Neural progenitor cell (in vitro differentiated cells): ENCODE results near the gene GALNTL6. TPM values are rescaled to one million over a fixed set of nuclear protein-coding genes. Genes with fewer than 3 reads are reported as not detected.
A peak's percentile ranks its signal among the peaks of the same experiment; 100 is the strongest.

Source experiments
- DNase-seq: peaks from one replicate; pipeline ENCODE4 v3.0.0-alpha.2; 2016; ENCODE audit warnings: low spot score
- H2AFZ ChIP-seq: fragments of 200-600 bp; sonication (generic); replicated peaks from 2 replicates; pipeline ENCODE4 v1.6.1; 2016; ENCODE audit warnings: antibody characterized with exemption
- H3F3A ChIP-seq: fragments of 200-600 bp; sonication (generic); 2 replicates; pipeline ENCODE4 v1.6.1; 2016; ENCODE audit warnings: antibody characterized with exemption, low read depth
- H3K27ac ChIP-seq: fragments of 200-600 bp; sonication (generic); 2 replicates; pipeline ENCODE4 v1.5.1; 2016; ENCODE audit warnings: mild to moderate bottlenecking
- H3K27me3 ChIP-seq: fragments of 200-600 bp; sonication (generic); 2 replicates; pipeline ENCODE4 v1.6.1; 2016; ENCODE audit warnings: mild to moderate bottlenecking, moderate library complexity
- H3K36me3 ChIP-seq: fragments of 200-600 bp; sonication (generic); 2 replicates; pipeline ENCODE4 v1.5.1; 2016
- H3K4me1 ChIP-seq: fragments of 200-600 bp; sonication (generic); 2 replicates; pipeline ENCODE4 v1.6.1; 2016; ENCODE audit warnings: mixed run types
- H3K4me2 ChIP-seq: fragments of 200-600 bp; sonication (generic); 2 replicates; pipeline ENCODE4 v1.6.1; 2016
- H3K4me3 ChIP-seq: fragments of 200-600 bp; sonication (generic); 2 replicates; pipeline ENCODE4 v1.5.1; 2016
- H3K79me2 ChIP-seq: fragments of 200-600 bp; sonication (generic); 2 replicates; pipeline ENCODE4 v1.6.1; 2016; ENCODE audit warnings: low read depth
- H3K9ac ChIP-seq: fragments of 200-600 bp; sonication (generic); 2 replicates; pipeline ENCODE4 v1.6.1; 2016
- H3K9me3 ChIP-seq: fragments of 200-600 bp; sonication (generic); 2 replicates; pipeline ENCODE4 v1.5.1; 2016; ENCODE audit warnings: low read depth
- H4K20me1 ChIP-seq: fragments of 200-600 bp; sonication (generic); 2 replicates; pipeline ENCODE4 v1.6.1; 2016; ENCODE audit warnings: low read depth
- H3K27ac Mint-ChIP-seq: 3 replicates; pipeline ENCODE4 v1.8.0; 2021; ENCODE audit warnings: mixed read lengths
- H3K27me3 Mint-ChIP-seq: 2 replicates; pipeline ENCODE4 v1.8.0; 2022; ENCODE audit warnings: low read depth, mild to moderate bottlenecking, inconsistent platforms, moderate library complexity, mixed read lengths; ENCODE audit not compliant: insufficient read depth
- H3K36me3 Mint-ChIP-seq: 3 replicates; pipeline ENCODE4 v1.8.0; 2021; ENCODE audit warnings: mixed read lengths
- H3K4me1 Mint-ChIP-seq: 3 replicates; pipeline ENCODE4 v1.8.0; 2021; ENCODE audit warnings: mixed read lengths
- H3K4me3 Mint-ChIP-seq: 3 replicates; pipeline ENCODE4 v1.8.0; 2021; ENCODE audit warnings: mild to moderate bottlenecking, moderate library complexity, mixed read lengths
- H3K9me3 Mint-ChIP-seq: 3 replicates; pipeline ENCODE4 v1.8.0; 2020; ENCODE audit warnings: mixed read lengths
- CTCF ChIP-seq: fragments of 200-600 bp; sonication (generic); IDR thresholded peaks from 2 replicates; pipeline ENCODE4 v1.5.1; 2017; ENCODE audit warnings: antibody characterized with exemption, mild to moderate bottlenecking
- EZH2 ChIP-seq: fragments of 200-600 bp; sonication (generic); IDR thresholded peaks from 2 replicates; pipeline ENCODE4 v1.6.1; 2017; ENCODE audit warnings: antibody characterized with exemption, mild to moderate bottlenecking, moderate library complexity
- EZH2phosphoT487 ChIP-seq: fragments of 200-600 bp; sonication (generic); IDR thresholded peaks from 2 replicates; pipeline ENCODE4 v1.6.1; 2017; ENCODE audit warnings: antibody characterized with exemption
- total RNA-seq: library from RNA; depleted of rRNA; stranded (reverse); fragments of >200 nt; gene quantifications from 2 replicates; pipeline ENCODE4 v1.2.3, GENCODE V29; 2015; ENCODE audit warnings: low replicate concordance

Gene GALNTL6
- total RNA-seq, 1 donor from 2014 or later, result 0.15 TPM

- H3K36me3 ChIP-seq, result no peaks in the 10 kb centered on the region
- Mint-ChIP-seq H3K27ac (peak overlapping the region; percentile 44), H3K4me1 (peaks cover 52% of the 10 kb centered on the region), H3K27me3 (no peaks in the 10 kb centered on the region), H3K4me3 (no peak overlapping the region), H3K36me3 (no peaks in the 10 kb centered on the region), H3K9me3 (no peaks in the 10 kb centered on the region)
- no peaks in the 10 kb centered on the region for H3K9me3 ChIP-seq
- no peak overlapping the region for H3K4me2 ChIP-seq
- peaks cover 19% of the 10 kb centered on the region for H3K4me1 ChIP-seq
- H3K27me3 ChIP-seq, result no peaks in the 10 kb centered on the region
- no peaks in the 10 kb centered on the region for H3F3A ChIP-seq
- H3K79me2 ChIP-seq, result no peaks in the 10 kb centered on the region
- H3K4me3 ChIP-seq, result no peak overlapping the region
- no peak overlapping the region for H2AFZ ChIP-seq
- TF ChIP-seq EZH2phosphoT487 (no peak), EZH2 (no peak), CTCF (no peak)
- H4K20me1 ChIP-seq, result no peaks in the 10 kb centered on the region
- no peak for DNase-seq
- no peak overlapping the region for H3K27ac ChIP-seq
- no peak overlapping the region for H3K9ac ChIP-seq
These were observed 995.0 kb downstream of the GALNTL6 start for GRCh38 chr4:172808196-172808595.

- Histone ChIP-seq H3K4me2 (no peak overlapping the region), H3K36me3 (no peaks in the 10 kb centered on the region), H2AFZ (no peak overlapping the region), H3K9me3 (no peaks in the 10 kb centered on the region), H3K9ac (no peak overlapping the region), H3K4me3 (no peak overlapping the region), H3F3A (no peaks in the 10 kb centered on the region), H4K20me1 (no peaks in the 10 kb centered on the region), H3K4me1 (peaks cover 19% of the 10 kb centered on the region), H3K79me2 (no peaks in the 10 kb centered on the region), H3K27me3 (no peaks in the 10 kb centered on the region), H3K27ac (no peak overlapping the region)
- Mint-ChIP-seq H3K4me1 (peaks cover 58% of the 10 kb centered on the region), H3K9me3 (no peaks in the 10 kb centered on the region), H3K27me3 (no peaks in the 10 kb centered on the region), H3K27ac (peak overlapping the region; percentile 87), H3K36me3 (no peaks in the 10 kb centered on the region), H3K4me3 (peak overlapping the region; percentile 48)
- DNase-seq, result peak; percentile 55
- TF ChIP-seq CTCF, result no peak
- no peak for TF ChIP-seq EZH2
- TF ChIP-seq EZH2phosphoT487, result no peak
These were observed 996.1 kb downstream of the GALNTL6 start for GRCh38 chr4:172809319-172809718.

- no peaks in the 10 kb centered on the region for H3F3A ChIP-seq
- H4K20me1 ChIP-seq, result no peaks in the 10 kb centered on the region
- peaks cover 2% of the 10 kb centered on the region for H3K9me3 Mint-ChIP-seq
- H3K4me3 ChIP-seq, result no peak overlapping the region
- no peak overlapping the region for H3K9ac ChIP-seq
- no peak for DNase-seq
- H3K79me2 ChIP-seq, result no peaks in the 10 kb centered on the region
- peaks cover 19% of the 10 kb centered on the region for H3K4me1 ChIP-seq
- no peak overlapping the region for H3K4me2 ChIP-seq
- no peaks in the 10 kb centered on the region for H3K9me3 ChIP-seq
- TF ChIP-seq EZH2phosphoT487 (no peak), CTCF (no peak), EZH2 (no peak)
- H3K27me3 Mint-ChIP-seq, result no peaks in the 10 kb centered on the region
- H2AFZ ChIP-seq, result no peak overlapping the region
- peak overlapping the region; percentile 42 for H3K27ac Mint-ChIP-seq
- no peaks in the 10 kb centered on the region for H3K36me3 ChIP-seq
- peaks cover 53% of the 10 kb centered on the region for H3K4me1 Mint-ChIP-seq
- H3K4me3 Mint-ChIP-seq, result no peak overlapping the region
- H3K27me3 ChIP-seq, result no peaks in the 10 kb centered on the region
- H3K27ac ChIP-seq, result no peak overlapping the region
- no peaks in the 10 kb centered on the region for H3K36me3 Mint-ChIP-seq
These were observed 1000.2 kb downstream of the GALNTL6 start for GRCh38 chr4:172813359-172813923.
